ENCODE data around the gene PRF1.

Gene PRF1

DNA sequence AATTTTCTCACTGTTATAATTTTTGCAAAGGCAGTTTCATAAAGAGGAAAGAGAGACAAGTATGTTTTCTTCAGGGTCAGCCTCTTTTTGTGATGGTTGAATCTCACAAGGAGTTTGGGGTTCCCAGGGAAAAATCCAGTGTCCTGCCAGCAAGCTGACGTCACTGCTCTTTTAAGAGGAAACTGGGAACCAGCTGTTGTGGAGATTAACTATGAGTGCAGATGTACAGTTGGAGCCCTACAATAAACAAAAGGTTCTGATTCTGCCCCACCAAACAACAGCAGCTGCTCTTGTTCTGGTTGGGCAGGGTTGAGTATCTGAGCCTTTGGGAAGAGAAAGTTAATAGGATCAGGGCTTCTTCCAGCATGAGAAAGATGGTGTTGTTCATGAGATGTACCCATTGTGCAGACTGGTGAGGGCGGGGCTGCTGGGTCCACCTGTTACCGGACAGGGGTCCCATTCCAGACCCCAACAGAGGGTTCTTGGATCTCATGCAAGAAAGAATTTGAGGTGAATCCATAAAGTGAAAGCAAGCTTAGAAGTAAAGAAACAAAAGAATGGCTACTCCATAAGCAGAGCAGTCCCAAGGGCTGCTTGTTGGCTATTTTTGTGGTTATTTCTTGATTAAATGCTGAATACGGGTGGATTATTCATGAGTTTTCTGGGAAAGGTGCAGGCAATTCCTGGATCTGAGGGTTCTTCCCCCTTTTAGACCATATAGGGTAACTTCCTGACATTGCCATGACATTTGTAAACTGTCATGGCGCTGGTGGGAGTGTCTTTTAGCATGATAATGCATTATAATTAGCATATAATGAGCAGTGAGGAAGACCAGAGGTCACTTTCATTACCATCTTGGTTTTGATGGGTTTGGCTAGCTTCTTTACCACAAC is 12.5 kb downstream of the PRF1 start:
- Histone ChIP-seq H3K9me3 (ENCODE audit: insufficient read depth, low read length) (no peaks in the 10 kb centered on the region), H2AFZ (ENCODE audit: low read depth, low read length) (no peak overlapping the region), H3K4me1 (ENCODE audit: low read length) (peaks cover 18% of the 10 kb centered on the region), H3K36me3 (replicated peaks; ENCODE audit: low read depth, low read length) (no peaks in the 10 kb centered on the region), H4K20me1 (ENCODE audit: insufficient read depth, low read length) (no peaks in the 10 kb centered on the region), H3K4me3 (ENCODE audit: low read length) (no peak overlapping the region), H3K27ac (ENCODE audit: low read length) (no peak overlapping the region), H3K9ac (ENCODE audit: low read length) (no peak overlapping the region), H3K79me2 (ENCODE audit: low read length) (no peaks in the 10 kb centered on the region), H3K27me3 (ENCODE audit: low read depth, low read length) (peaks cover 7% of the 10 kb centered on the region), H3K4me2 (ENCODE audit: low read length) (no peak overlapping the region)
- TF ChIP-seq CTCF (IDR thresholded peaks at IDR 0.05; ENCODE audit: low read depth, low read length) (no peak), EZH2phosphoT487 (IDR thresholded peaks at IDR 0.05; ENCODE audit: low read depth) (no peak)

DNA sequence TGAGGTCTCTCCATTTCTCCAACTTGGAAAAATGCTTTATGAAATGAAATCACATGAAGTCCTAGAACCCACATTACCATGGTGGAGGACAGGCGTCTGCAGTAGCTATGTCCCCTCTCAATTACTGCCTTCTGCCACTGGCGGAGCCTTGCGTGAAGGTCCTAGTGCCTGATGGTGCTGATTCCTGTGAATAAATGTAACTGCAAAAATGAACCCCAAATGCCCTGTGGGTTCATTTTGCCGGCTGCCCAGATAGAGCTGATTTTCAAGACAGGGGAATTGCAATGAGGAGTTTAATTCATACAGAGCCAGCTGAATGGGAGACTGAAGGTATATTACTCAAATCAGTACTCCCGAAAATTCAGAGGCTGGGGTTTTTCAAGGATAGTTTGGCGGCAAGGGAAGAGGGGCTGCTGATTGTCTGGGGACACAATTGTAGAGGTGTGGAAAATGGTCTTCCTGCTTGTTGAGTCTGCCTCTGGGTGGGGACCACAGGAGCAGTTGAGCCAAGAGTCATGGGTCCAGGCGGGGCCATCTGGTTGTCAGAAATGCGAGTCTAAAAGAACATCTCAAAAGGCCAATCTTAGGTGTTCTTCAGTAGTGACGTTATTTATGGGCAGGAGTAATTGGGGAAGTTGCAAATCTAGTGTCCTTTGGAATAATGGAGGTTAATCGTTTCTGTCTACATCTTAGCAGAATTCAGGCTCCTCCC is 13.5 kb downstream of the PRF1 start:
- peaks cover 7% of the 10 kb centered on the region for H3K27me3 ChIP-seq (ENCODE audit: low read depth, low read length)
- H2AFZ ChIP-seq (ENCODE audit: low read depth, low read length), result no peak overlapping the region
- TF ChIP-seq CTCF (IDR thresholded peaks at IDR 0.05; ENCODE audit: low read depth, low read length) (no peak), EZH2phosphoT487 (IDR thresholded peaks at IDR 0.05; ENCODE audit: low read depth) (no peak)
- H3K79me2 ChIP-seq (ENCODE audit: low read length), result no peaks in the 10 kb centered on the region
- H3K36me3 ChIP-seq (replicated peaks; ENCODE audit: low read depth, low read length), result no peaks in the 10 kb centered on the region
- H3K4me2 ChIP-seq (ENCODE audit: low read length), result no peak overlapping the region
- H3K4me1 ChIP-seq (ENCODE audit: low read length), result peaks cover 18% of the 10 kb centered on the region
- no peak overlapping the region for H3K9ac ChIP-seq (ENCODE audit: low read length)
- H4K20me1 ChIP-seq (ENCODE audit: insufficient read depth, low read length), result no peaks in the 10 kb centered on the region
- no peak overlapping the region for H3K27ac ChIP-seq (ENCODE audit: low read length)
- no peak overlapping the region for H3K4me3 ChIP-seq (ENCODE audit: low read length)
- H3K9me3 ChIP-seq (ENCODE audit: insufficient read depth, low read length), result no peaks in the 10 kb centered on the region

DNA sequence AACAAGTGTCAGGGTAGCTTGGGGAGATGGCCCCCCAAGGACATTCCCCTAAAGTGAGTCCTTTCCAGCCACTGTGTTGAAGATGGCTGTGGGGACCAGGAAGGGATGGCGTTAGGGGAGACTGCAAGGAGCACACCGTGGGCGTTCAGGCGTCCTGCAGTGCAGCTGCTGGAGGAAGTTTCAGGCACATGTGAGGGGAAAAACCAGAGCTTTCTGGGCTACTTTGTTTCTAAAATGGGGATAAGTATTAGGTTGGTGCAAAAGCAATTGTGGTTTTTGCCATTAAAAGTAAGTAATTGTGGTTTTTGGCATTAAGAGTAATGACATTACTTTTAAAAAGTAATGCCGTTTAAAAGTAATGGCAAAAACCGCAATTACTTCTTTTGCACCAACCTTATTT is 14.3 kb downstream of the PRF1 start:
- Histone ChIP-seq H3K4me1 (ENCODE audit: low read length) (peaks cover 18% of the 10 kb centered on the region), H3K9ac (ENCODE audit: low read length) (no peak overlapping the region), H3K36me3 (replicated peaks; ENCODE audit: low read depth, low read length) (no peaks in the 10 kb centered on the region), H3K4me2 (ENCODE audit: low read length) (peak overlapping the region; percentile 26), H4K20me1 (ENCODE audit: insufficient read depth, low read length) (no peaks in the 10 kb centered on the region), H3K27me3 (ENCODE audit: low read depth, low read length) (peaks cover 7% of the 10 kb centered on the region), H3K27ac (ENCODE audit: low read length) (no peak overlapping the region), H3K4me3 (ENCODE audit: low read length) (no peak overlapping the region), H3K9me3 (ENCODE audit: insufficient read depth, low read length) (no peaks in the 10 kb centered on the region), H3K79me2 (ENCODE audit: low read length) (no peaks in the 10 kb centered on the region), H2AFZ (ENCODE audit: low read depth, low read length) (no peak overlapping the region)
- TF ChIP-seq CTCF (IDR thresholded peaks at IDR 0.05; ENCODE audit: low read depth, low read length) (no peak), EZH2phosphoT487 (IDR thresholded peaks at IDR 0.05; ENCODE audit: low read depth) (no peak)

DNA sequence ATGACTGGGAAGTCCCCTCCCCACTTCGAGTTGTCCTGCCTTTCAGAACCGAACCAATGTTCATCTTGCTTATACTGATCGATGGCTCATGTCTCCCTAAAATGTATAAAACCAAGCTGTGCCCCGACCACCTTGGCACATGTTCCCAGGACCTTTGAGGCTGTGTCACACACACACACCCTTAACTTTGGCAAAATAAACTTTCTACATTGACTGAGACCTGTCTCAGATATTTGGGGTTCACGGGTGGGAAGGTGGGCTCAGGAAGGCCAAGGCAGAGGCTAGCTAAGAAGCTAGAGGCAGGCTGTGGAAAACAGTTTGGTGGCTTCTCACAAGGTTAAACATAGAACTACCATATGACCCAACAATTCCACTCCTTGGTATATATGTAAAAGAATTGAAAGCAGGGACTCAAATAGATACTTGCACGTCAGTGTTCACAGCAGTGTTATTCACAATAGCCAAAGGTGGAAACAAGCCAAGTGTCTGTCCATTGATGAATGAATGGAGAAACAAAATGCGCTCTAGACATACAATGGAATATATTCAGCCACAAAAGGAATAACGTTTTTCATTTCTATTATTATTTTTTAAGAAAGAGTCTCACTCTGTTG is 15.4 kb downstream of the PRF1 start:
- Histone ChIP-seq H3K9ac (ENCODE audit: low read length) (no peak overlapping the region), H3K4me3 (ENCODE audit: low read length) (no peak overlapping the region), H3K9me3 (ENCODE audit: insufficient read depth, low read length) (no peaks in the 10 kb centered on the region), H3K4me2 (ENCODE audit: low read length) (no peak overlapping the region), H3K27ac (ENCODE audit: low read length) (no peak overlapping the region), H3K4me1 (ENCODE audit: low read length) (peaks cover 18% of the 10 kb centered on the region), H3K36me3 (replicated peaks; ENCODE audit: low read depth, low read length) (no peaks in the 10 kb centered on the region), H3K27me3 (ENCODE audit: low read depth, low read length) (peaks cover 7% of the 10 kb centered on the region), H2AFZ (ENCODE audit: low read depth, low read length) (no peak overlapping the region), H3K79me2 (ENCODE audit: low read length) (no peaks in the 10 kb centered on the region), H4K20me1 (ENCODE audit: insufficient read depth, low read length) (no peaks in the 10 kb centered on the region)
- no peak for TF ChIP-seq EZH2phosphoT487 (IDR thresholded peaks at IDR 0.05; ENCODE audit: low read depth)
- TF ChIP-seq CTCF (IDR thresholded peaks at IDR 0.05; ENCODE audit: low read depth, low read length), result no peak
